ENCODE measurements around the gene FAF1. TPM values are rescaled to one million over a fixed set of nuclear protein-coding genes. Genes with fewer than 3 reads are reported as not detected.

Gene FAF1
- total and polyA plus RNA-seq, 9 donors = 23.1 to 76.0 (median 57.1) TPM

DNA sequence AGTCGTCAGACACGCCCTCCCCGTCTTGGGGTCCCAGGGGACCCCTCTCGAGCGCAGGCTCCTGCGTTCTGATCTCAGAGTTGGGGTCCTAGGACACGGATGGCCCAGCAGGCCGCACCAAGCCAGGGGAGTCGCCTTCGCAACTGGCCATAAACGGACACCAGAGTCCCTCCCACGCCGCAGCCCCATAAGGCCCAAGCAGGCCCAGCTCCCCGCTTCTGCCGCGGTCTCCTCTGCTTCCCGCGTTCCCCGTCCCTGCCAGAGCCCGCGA, 537.5 kb downstream of the FAF1 start:
- no peak overlapping the region for H3K4me3 ChIP-seq
- no peaks in the 10 kb centered on the region for H3K36me3 ChIP-seq
- peaks cover 30% of the 10 kb centered on the region for H3K27me3 ChIP-seq
- no peaks in the 10 kb centered on the region for H3K9me3 ChIP-seq
- H3K27ac ChIP-seq = no peak overlapping the region
- DNase-seq = no peak
- intact Hi-C loops (cut with DNase I) = no loop called here
- 5 to 10% (median 6%) methylated on average over 14 to 21 of the region's 21 CpGs for WGBS, 3 donors
- TF ChIP-seq, protein P1, sequence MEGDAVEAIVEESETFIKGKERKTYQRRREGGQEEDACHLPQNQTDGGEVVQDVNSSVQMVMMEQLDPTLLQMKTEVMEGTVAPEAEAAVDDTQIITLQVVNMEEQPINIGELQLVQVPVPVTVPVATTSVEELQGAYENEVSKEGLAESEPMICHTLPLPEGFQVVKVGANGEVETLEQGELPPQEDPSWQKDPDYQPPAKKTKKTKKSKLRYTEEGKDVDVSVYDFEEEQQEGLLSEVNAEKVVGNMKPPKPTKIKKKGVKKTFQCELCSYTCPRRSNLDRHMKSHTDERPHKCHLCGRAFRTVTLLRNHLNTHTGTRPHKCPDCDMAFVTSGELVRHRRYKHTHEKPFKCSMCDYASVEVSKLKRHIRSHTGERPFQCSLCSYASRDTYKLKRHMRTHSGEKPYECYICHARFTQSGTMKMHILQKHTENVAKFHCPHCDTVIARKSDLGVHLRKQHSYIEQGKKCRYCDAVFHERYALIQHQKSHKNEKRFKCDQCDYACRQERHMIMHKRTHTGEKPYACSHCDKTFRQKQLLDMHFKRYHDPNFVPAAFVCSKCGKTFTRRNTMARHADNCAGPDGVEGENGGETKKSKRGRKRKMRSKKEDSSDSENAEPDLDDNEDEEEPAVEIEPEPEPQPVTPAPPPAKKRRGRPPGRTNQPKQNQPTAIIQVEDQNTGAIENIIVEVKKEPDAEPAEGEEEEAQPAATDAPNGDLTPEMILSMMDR (IDR thresholded peaks at IDR 0.05) = no peak
- no peak for TF ChIP-seq POLR2A (IDR thresholded peaks at IDR 0.05)
- no peak for TF ChIP-seq EP300 (IDR thresholded peaks at IDR 0.05)
- H3K4me1 ChIP-seq (ENCODE audit: insufficient read depth) = peaks cover 4% of the 10 kb centered on the region

DNA sequence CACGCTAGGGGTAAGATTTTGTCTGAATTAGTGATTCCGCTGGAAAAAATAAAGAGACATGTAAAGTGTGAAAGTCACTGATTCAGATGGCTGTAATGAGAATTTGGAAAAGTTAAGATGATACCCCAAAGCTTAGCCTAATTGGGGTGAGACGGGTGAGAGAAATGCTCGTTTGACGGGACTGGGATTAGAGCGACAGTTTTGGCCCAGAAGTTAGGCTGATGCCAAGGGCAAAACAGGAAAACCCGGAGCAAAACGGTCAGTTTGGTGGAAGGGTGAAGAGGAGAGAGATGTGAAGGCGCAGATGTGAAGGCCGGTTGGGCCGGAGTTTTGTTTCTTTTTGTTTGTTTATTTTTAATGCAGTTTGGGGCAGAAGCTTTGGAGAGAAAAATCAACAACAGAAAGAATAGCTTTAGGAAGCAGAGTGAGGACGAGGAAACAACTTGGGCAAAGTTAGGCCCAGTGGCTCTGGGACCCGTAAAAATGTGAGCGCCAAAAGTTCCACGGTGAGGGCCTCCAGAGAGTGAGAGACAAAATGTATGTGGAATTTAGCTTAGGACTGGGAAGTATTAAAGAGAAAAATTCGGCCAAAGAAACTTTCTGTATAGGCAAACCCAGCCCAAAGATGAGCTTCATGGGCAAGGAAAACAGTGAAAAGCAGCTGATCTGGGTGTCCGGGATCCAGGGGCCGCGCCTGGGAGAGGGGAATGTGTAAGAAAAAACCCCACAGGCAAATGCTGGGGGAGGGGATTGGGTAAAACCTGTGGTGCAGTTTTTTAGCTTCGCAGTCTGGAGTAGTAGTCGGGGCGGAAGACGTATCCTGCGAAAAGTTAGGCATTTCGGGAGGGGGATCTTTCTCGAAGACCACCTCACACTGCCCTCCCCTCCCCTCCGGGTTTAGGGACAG, 538.0 kb downstream of the FAF1 start:
- TF ChIP-seq POLR2A (IDR thresholded peaks at IDR 0.05) (no peak), EP300 (IDR thresholded peaks at IDR 0.05) (no peak)
- TF ChIP-seq, protein P1 (IDR thresholded peaks at IDR 0.05) = no peak
- intact Hi-C loops (cut with DNase I) = no loop called here
- Histone ChIP-seq H3K27ac (no peak overlapping the region), H3K4me1 (ENCODE audit: insufficient read depth) (peaks cover 3% of the 10 kb centered on the region), H3K27me3 (peaks cover 26% of the 10 kb centered on the region), H3K9me3 (no peaks in the 10 kb centered on the region), H3K4me3 (no peak overlapping the region), H3K36me3 (no peaks in the 10 kb centered on the region)
- no peak for DNase-seq
- 22 to 28% (median 25%) methylated on average over 27 of the region's 27 CpGs for WGBS, 3 donors

DNA sequence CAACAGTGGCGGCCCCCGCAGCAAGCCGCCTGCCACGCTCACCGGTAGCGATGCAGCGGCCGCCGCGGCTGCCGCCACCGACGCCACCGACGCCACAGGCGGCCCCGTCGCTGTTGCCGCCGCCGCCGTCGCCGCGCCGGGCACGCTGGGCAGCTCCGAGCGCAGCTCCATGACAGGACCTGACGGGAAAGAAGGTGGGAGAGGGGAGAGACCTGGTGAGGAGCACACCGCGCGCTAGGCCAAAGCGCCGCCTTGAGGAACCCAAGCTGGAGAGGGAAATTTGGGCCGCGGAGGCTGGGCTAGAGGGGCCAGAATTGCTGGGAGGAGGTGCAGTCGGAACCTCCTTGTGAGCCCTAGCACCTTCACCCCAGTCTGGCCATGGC, 538.7 kb downstream of the FAF1 start:
- WGBS, 3 donors = 3 to 4% (median 4%) methylated on average over 33 to 38 of the region's 38 CpGs
- TF ChIP-seq EP300 (IDR thresholded peaks at IDR 0.05) (no peak), POLR2A (IDR thresholded peaks at IDR 0.05) (no peak)
- TF ChIP-seq, protein P1 (IDR thresholded peaks at IDR 0.05) = no peak
- no peaks in the 10 kb centered on the region for H3K9me3 ChIP-seq
- intact Hi-C loops (cut with DNase I) = no loop called here
- no peak overlapping the region for H3K4me3 ChIP-seq
- no peak overlapping the region for H3K27ac ChIP-seq
- H3K4me1 ChIP-seq (ENCODE audit: insufficient read depth) = peaks cover 5% of the 10 kb centered on the region
- peaks cover 24% of the 10 kb centered on the region for H3K27me3 ChIP-seq
- no peaks in the 10 kb centered on the region for H3K36me3 ChIP-seq
- no peak for DNase-seq

DNA sequence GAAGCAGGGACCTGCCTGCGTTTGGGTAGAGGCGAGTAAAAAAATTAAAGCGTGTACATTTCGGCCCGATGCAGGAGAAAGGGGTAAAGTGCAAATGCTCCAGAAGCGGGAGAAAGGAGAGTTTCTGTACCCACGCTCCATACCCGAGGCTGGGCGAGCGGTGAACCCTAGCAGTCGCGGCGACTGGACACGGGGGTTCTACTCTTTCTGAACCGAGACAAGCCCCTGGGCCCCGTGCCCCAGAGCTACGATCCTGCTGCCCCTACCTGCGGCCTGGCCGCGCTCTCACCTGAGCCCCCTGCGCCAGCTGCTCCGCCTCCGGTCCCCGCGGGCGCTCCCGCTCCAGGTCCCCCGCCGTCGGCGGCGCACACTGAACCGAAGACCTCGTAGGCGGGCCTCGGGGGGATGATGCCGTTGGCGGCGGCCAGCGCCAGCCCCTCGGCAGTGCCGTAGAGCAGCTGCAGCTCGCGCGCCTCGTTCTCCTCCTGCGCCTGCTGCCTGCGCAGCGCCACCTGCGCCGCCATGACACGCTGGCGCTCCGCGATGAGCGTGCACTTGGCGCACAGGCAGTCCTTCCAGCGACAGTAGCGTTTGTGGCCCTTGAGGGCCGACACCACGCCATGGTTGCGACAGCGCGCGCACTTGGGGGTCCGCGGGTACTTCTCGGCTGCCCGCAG, 539.2 kb downstream of the FAF1 start:
- H3K4me1 ChIP-seq (ENCODE audit: insufficient read depth) = peaks cover 5% of the 10 kb centered on the region
- H3K4me3 ChIP-seq = no peak overlapping the region
- DNase-seq = no peak
- no peak overlapping the region for H3K27ac ChIP-seq
- no peaks in the 10 kb centered on the region for H3K9me3 ChIP-seq
- no peaks in the 10 kb centered on the region for H3K36me3 ChIP-seq
- TF ChIP-seq POLR2A (IDR thresholded peaks at IDR 0.05) = no peak
- no peak for TF ChIP-seq EP300 (IDR thresholded peaks at IDR 0.05)
- TF ChIP-seq, protein P1 (IDR thresholded peaks at IDR 0.05) = no peak
- 1 to 4% (median 2%) methylated on average over 34 to 69 of the region's 69 CpGs for WGBS, 3 donors
- intact Hi-C loops (cut with DNase I) = no loop called here
- peaks cover 24% of the 10 kb centered on the region for H3K27me3 ChIP-seq

All from ovary (tissue), 9 donors.